HCT116 (cell line): ENCODE measurements around the gene CAMSAP3. TPM values are rescaled to one million over a fixed set of nuclear protein-coding genes. Genes with fewer than 3 reads are reported as not detected.

ENCODE experiments used
- ATAC-seq: fragments of 200-7000 bp; cut with Tn5 transposase; 2 replicates; pipeline ENCODE4 v1.9.1; 2020; ENCODE audit warnings: mild to moderate bottlenecking, moderate library complexity
- BruUV-seq: library from RNA; stranded (reverse); fragments of 400-500 nt; replicated peaks from 2 replicates; lab custom pipeline; 2021; lab: Mats Ljungman, UMichigan
- CTCF ChIA-PET: fragments of 300-600 bp; sonication (Branson Sonifier 250); formaldehyde crosslinking; loops from one replicate; lab custom pipeline; 2021; ENCODE audit warnings: antibody characterized with exemption; lab: Charles Lee
- POLR2A ChIA-PET: fragments of 300-600, 350-600 bp; sonication (Branson Sonifier 250); formaldehyde crosslinking; loops from one replicate; lab custom pipeline; 2021; ENCODE audit warnings: antibody characterized with exemption; lab: Charles Lee
- RAD21 ChIA-PET, 2 experiments: fragments of 300-600 bp; sonication (Branson Sonifier 250); formaldehyde crosslinking; loops; one replicate each; lab custom pipeline; 2023; ENCODE audit warnings: low total read pairs in 2 of 2; ENCODE audit not compliant: uncharacterized antibody in 2 of 2, unreplicated experiment in 2 of 2, low non-redundant PET in 1 of 2; lab: Charles Lee
- DNase-seq: peaks from one replicate; pipeline ENCODE4 v3.0.0-alpha.2; 2010; ENCODE audit warnings: low read depth, low spot score
- H2AFZ ChIP-seq: fragments of 200-600 bp; shearing (Covaris generic), sonication (generic); 2 replicates; pipeline ENCODE4 v1.6.1; 2017; ENCODE audit warnings: low read depth, mixed run types, mixed read lengths, antibody characterized with exemption, low read length; ENCODE audit not compliant: poor library complexity, severe bottlenecking
- H3K27ac ChIP-seq: 2 replicates; pipeline ENCODE4 v1.5.1; 2012; ENCODE audit warnings: low read depth, low read length
- H3K27me3 ChIP-seq: fragments of 200-600 bp; sonication (generic); 2 replicates; pipeline ENCODE4 v1.6.1; 2016; ENCODE audit warnings: mixed run types, low read length, mixed read lengths; ENCODE audit not compliant: insufficient read depth
- H3K36me3 ChIP-seq, 2 experiments: fragments of 200-500 bp in 1 of 2; fragments of 200-600 bp in 1 of 2; sonication (Bioruptor generic) in 1 of 2; sonication (generic) in 1 of 2; 2 replicates each; pipeline versions ENCODE4 v1.5.1 to v1.6.1; 2014 to 2016; ENCODE audit warnings: low read length in 2 of 2, inconsistent platforms in 1 of 2, mixed read lengths in 1 of 2, mixed run types in 1 of 2; ENCODE audit not compliant: insufficient read depth in 2 of 2, control insufficient read depth in 1 of 2
- H3K4me1 ChIP-seq, 2 experiments: fragments of 200-600 bp in 1 of 2; sonication (generic) in 1 of 2; 2 replicates each; pipeline versions ENCODE4 v1.5.1 to v1.6.1; 2012 to 2017; ENCODE audit warnings: low read length in 2 of 2, inconsistent platforms in 1 of 2, mild to moderate bottlenecking in 1 of 2, mixed read lengths in 1 of 2, mixed run types in 1 of 2, moderate library complexity in 1 of 2; ENCODE audit not compliant: insufficient read depth in 2 of 2, control insufficient read depth in 1 of 2
- H3K4me2 ChIP-seq: fragments of 200-600 bp; sonication (generic); 2 replicates; pipeline ENCODE4 v1.6.1; 2017; ENCODE audit warnings: mixed run types, low read length, mixed read lengths
- H3K4me3 ChIP-seq, 2 experiments: fragments of 200-600 bp in 1 of 2; sonication (generic) in 1 of 2; replicated peaks in 1 of 2; 2 replicates each; pipeline ENCODE4 v1.5.1; 2011 to 2016; ENCODE audit warnings: low read length in 2 of 2, control low read depth in 1 of 2, low read depth in 1 of 2, mild to moderate bottlenecking in 1 of 2, mixed read lengths in 1 of 2, mixed run types in 1 of 2
- H3K79me2 ChIP-seq: fragments of 200-600 bp; sonication (generic); 2 replicates; pipeline ENCODE4 v1.6.1; 2017; ENCODE audit warnings: mild to moderate bottlenecking, mixed run types, low read length, moderate library complexity, mixed read lengths; ENCODE audit not compliant: insufficient read depth
- H3K9ac ChIP-seq: fragments of 200-600 bp; sonication (generic); 2 replicates; pipeline ENCODE4 v1.6.1; 2016; ENCODE audit warnings: low read length, mixed read lengths
- H3K9me2 ChIP-seq: fragments of 200-600 bp; sonication (generic), shearing (Covaris generic); 2 replicates; pipeline ENCODE4 v1.6.1; 2017; ENCODE audit warnings: mixed run types, mild to moderate bottlenecking, moderate library complexity; ENCODE audit not compliant: insufficient read depth
- H3K9me3 ChIP-seq, 2 experiments: fragments of 200-500 bp in 1 of 2; fragments of 200-600 bp in 1 of 2; sonication (Bioruptor generic) in 1 of 2; sonication (generic) in 1 of 2; 2 replicates each; pipeline ENCODE4 v1.6.1; 2014 to 2017; ENCODE audit warnings: low read length in 2 of 2, mixed read lengths in 2 of 2, inconsistent platforms in 1 of 2, low read depth in 1 of 2, mild to moderate bottlenecking in 1 of 2, mixed run types in 1 of 2, moderate library complexity in 1 of 2; ENCODE audit not compliant: control insufficient read depth in 1 of 2, insufficient read depth in 1 of 2
- H4K20me1 ChIP-seq: fragments of 200-600 bp; sonication (generic), shearing (Covaris generic); 2 replicates; pipeline ENCODE4 v1.6.1; 2017; ENCODE audit warnings: mixed run types, mild to moderate bottlenecking, moderate library complexity; ENCODE audit not compliant: insufficient read depth
- EGR1 ChIP-seq: IDR thresholded peaks from 2 replicates; pipeline ENCODE4 v1.6.1; 2012; ENCODE audit warnings: low read depth
- POLR2A ChIP-seq: IDR thresholded peaks from 2 replicates; pipeline ENCODE4 v1.7.0; 2011; ENCODE audit warnings: borderline replicate concordance; ENCODE audit not compliant: insufficient read depth, insufficient read length; ENCODE audit errors: extremely low read depth
- POLR2AphosphoS5 ChIP-seq: IDR thresholded peaks from 2 replicates; pipeline ENCODE4 v1.6.1; 2011; ENCODE audit warnings: mild to moderate bottlenecking, low read depth, low read length, moderate library complexity
- TCF7L2 ChIP-seq: IDR thresholded peaks from 2 replicates; pipeline ENCODE4 v1.7.0; 2011; ENCODE audit warnings: borderline replicate concordance, inconsistent platforms; ENCODE audit not compliant: insufficient read depth, insufficient read length; ENCODE audit errors: extremely low read depth
- YY1 ChIP-seq: IDR thresholded peaks from 2 replicates; pipeline ENCODE4 v1.6.1; 2011; ENCODE audit warnings: low read length, low read depth, moderate library complexity, mild to moderate bottlenecking; ENCODE audit not compliant: insufficient replicate concordance; ENCODE audit errors: extremely low read depth
- ZFX ChIP-seq: fragments of 450-650 bp; IDR thresholded peaks from 2 replicates; pipeline ENCODE4 v1.6.1; 2017
- intact Hi-C: fragments of 100-400 bp; cut with micrococcal nuclease; formaldehyde crosslinking; loops from 2 replicates; pipeline ENCODE4 v1.10.0; 2022
- total RNA-seq: library from RNA; stranded (reverse); gene quantifications from one replicate; pipeline ENCODE4 v1.2.1, GENCODE V29; 2021; ENCODE audit not compliant: unreplicated experiment
- TF ChIP-seq, protein P1 (sequence below): IDR thresholded peaks from 2 replicates; pipeline ENCODE4 v1.6.1; 2012

Gene CAMSAP3
- total RNA-seq, 1 experiment from 2014 or later, result 24.0 TPM

GRCh38 chr19:7564866-7565265 is 30.8 kb upstream of the CAMSAP3 start:
- Histone ChIP-seq H2AFZ (no peak overlapping the region), H3K27ac (no peak overlapping the region), H3K9me3 (no peaks in the 10 kb centered on the region), H3K4me2 (no peak overlapping the region), H3K36me3 (no peaks in the 10 kb centered on the region; a peak in 1 of 4 replicates), H3K79me2 (no peaks in the 10 kb centered on the region), H3K27me3 (no peaks in the 10 kb centered on the region), H3K4me3 (no peak overlapping the region), H4K20me1 (no peaks in the 10 kb centered on the region), H3K4me1 (peaks cover 0 to 3% of the 10 kb centered on the region in 2 experiments; a peak in 2 of 4 replicates), H3K9me2 (no peaks in the 10 kb centered on the region), H3K9ac (no peak overlapping the region)
- intact Hi-C loops, result no loop called here
- BruUV-seq, result no TSS peak
- ChIA-PET CTCF (interaction anchor here (1.0 kb wide), 1 partner anchor 116 kb away, joined by 4 read pairs; the partner anchor contains the start of gene TRAPPC5), POLR2A (no interaction called here), RAD21 (no interaction called here)
- TF ChIP-seq ZFX (no peak), YY1 (no peak), POLR2A (no peak), EGR1 (no peak), POLR2AphosphoS5 (no peak)
- DNase-seq, result no peak
- no peak for ATAC-seq

DNA sequence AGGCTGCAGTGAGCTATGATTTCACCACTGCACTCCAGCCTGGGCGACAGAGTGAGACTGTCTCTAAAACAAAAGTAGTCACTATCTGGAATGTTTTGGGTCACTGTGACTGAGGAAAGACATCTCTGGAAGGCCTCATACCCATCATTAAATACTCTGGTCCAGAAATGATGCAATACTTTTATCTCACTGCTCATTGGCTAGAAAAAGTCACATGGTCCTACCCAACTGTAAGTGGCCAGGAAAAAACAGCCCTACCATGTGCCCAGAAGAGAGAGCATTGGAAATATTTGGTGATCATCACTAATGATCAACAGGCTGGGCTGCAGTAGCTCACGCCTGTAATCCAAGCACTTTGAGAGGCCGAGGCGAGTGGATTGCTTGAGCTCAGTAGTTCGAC is 30.3 kb upstream of the CAMSAP3 start:
- no peaks in the 10 kb centered on the region for H4K20me1 ChIP-seq
- ATAC-seq (no peak), DNase-seq (no peak)
- intact Hi-C loops, result no loop called here
- no peaks in the 10 kb centered on the region for H3K9me3 ChIP-seq
- ChIA-PET POLR2A (no interaction called here), CTCF (interaction anchor here (1.0 kb wide), 1 partner anchor 116 kb away, joined by 4 read pairs; the partner anchor contains the start of gene TRAPPC5), RAD21 (no interaction called here)
- H3K9ac ChIP-seq, result no peak overlapping the region
- H3K27ac ChIP-seq, result no peak overlapping the region
- H3K36me3 ChIP-seq, result no peaks in the 10 kb centered on the region; a peak in 1 of 4 replicates
- no peak overlapping the region for H3K4me3 ChIP-seq
- H3K79me2 ChIP-seq, result no peaks in the 10 kb centered on the region
- no peaks in the 10 kb centered on the region for H3K9me2 ChIP-seq
- peaks cover 0 to 3% of the 10 kb centered on the region in 2 experiments; a peak in 2 of 4 replicates for H3K4me1 ChIP-seq
- BruUV-seq, result no TSS peak
- TF ChIP-seq, protein P1, sequence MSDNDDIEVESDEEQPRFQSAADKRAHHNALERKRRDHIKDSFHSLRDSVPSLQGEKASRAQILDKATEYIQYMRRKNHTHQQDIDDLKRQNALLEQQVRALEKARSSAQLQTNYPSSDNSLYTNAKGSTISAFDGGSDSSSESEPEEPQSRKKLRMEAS, result no peak
- TF ChIP-seq TCF7L2, result no peak
- no peaks in the 10 kb centered on the region for H3K27me3 ChIP-seq
- no peak overlapping the region for H3K4me2 ChIP-seq
- no peak overlapping the region for H2AFZ ChIP-seq
